ENCODE measurements around the gene GNPNAT1. TPM values are rescaled to one million over a fixed set of nuclear protein-coding genes. Genes with fewer than 3 reads are reported as not detected.

GNPNAT1 gene
- total RNA-seq, 1 donor from 2014 or later: 14.0 TPM

DNA sequence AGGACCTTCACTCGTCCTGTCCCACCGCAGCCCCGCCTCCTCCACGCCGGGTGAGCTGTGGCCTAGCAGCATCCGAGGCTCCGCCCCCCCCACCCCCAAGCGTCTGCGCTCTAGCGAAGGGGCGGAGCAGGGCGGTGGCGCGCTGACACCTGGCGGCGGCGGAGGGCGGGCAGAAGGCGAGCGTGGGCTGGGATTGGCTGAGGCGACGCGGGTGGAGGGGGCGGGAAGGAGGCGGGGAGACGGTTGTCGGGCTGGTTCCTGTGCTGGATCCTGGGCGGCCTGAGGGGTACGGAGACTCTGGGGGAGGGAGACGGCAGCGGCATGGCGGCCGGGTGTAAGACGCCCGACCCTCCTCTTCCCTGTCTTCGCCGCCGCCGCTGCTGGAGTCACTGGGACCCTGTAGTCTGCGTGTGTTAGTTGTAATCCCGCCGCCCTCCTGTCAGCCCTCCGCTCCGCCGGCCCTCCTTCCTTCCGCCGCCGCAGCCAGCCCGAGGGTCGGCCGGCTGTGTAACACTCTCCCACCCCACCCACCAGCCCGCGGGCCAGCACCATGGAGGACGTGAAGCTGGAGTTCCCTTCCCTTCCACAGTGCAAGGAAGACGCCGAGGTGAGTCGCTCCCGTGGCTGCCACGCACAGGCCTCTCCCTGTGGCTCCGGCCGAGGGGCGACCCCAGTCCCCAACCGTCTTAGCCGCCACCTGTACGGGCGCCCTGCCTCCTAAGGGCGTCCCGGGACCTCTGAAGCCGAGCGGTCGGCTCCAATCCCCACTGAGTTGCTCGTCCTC lies 61.3 kb downstream of the GNPNAT1 start, which contains the start of gene STYX:
TSS of gene STYX (plus strand) at position 242 of the 784 bp plus-strand sequence. CDS start at position 551, 309 bp downstream.
- intact Hi-C loops (cut with micrococcal nuclease): loop anchor here (1.0 to 5.0 kb wide), 12 partner anchors 12 to 1079 kb away; partner anchors contain the start of genes DDHD1, FERMT2, FRMD6 and GNPNAT1

GRCh38 chr14:52729585-52729924 lies 61.9 kb downstream of the GNPNAT1 start:
- intact Hi-C loops (cut with micrococcal nuclease): loop anchor here (1.0 to 5.0 kb wide), 5 partner anchors 62 to 737 kb away; partner anchors contain the start of genes FERMT2, GNPNAT1, GPR137C and TXNDC16

GRCh38 chr14:52729035-52729434 lies 62.4 kb downstream of the GNPNAT1 start:
- intact Hi-C loops (cut with micrococcal nuclease): loop anchor here (1.0 to 5.0 kb wide), 5 partner anchors 62 to 737 kb away; partner anchors contain the start of genes FERMT2, GNPNAT1, GPR137C and TXNDC16

- intact Hi-C loops (cut with micrococcal nuclease): loop anchor here (5.0 kb wide), 2 partner anchors 490 to 735 kb away; no protein-coding TSS in a partner anchor
These were observed 63.9 kb downstream of the GNPNAT1 start for GRCh38 chr14:52727509-52727908.

Other genes starting within 250 kb of the GNPNAT1 start
- gene TXNDC16, start 239.1 kb downstream of the GNPNAT1 start, total RNA-seq: 9.5 and 10.2 TPM in 2 replicates
- 0.32 and 0.47 TPM in 2 replicates for gene GPR137C, start 238.8 kb downstream of the GNPNAT1 start, total RNA-seq
- gene ERO1A, start 96.0 kb downstream of the GNPNAT1 start, total RNA-seq: 157 and 162 TPM in 2 replicates
- 96.6 and 99.0 TPM in 2 replicates for gene PSMC6, start 84.4 kb downstream of the GNPNAT1 start, total RNA-seq
- 22.9 and 24.3 TPM in 2 replicates for gene STYX, start 61.4 kb downstream of the GNPNAT1 start, total RNA-seq
- 1.4 and 1.6 TPM in 2 replicates for gene FERMT2, start 159.4 kb upstream of the GNPNAT1 start, total RNA-seq

Data from T-helper 1 cell treated with Interleukin-12 subunit alpha and Interleukin-12 subunit beta and Interleukin-4 antibody, amounts not matched to agents 30 ng/mL and 1 ng/mL, for 36 hours (primary cell).